Spleen (tissue), 7 donors: ENCODE measurements around the gene EXOSC7.

ENCODE experiments used
- POLR2AphosphoS5 ChIP-seq, 3 donors: sonication (generic); formaldehyde crosslinking; IDR thresholded peaks; one replicate each; pipeline ENCODE4 v1.5.1; 2017; ENCODE audit warnings: antibody characterized with exemption in 3 of 3
- TF ChIP-seq, protein P1 (sequence below), 11 experiments: fragments of 200-600 bp in 7 of 11; fragments of 450-650 bp in 4 of 11; sonication (generic) in 4 of 11; IDR thresholded peaks in 8 of 11; conservative IDR thresholded peaks in 3 of 11; 1 replicate in 7 of 11; 2 replicates in 4 of 11; pipeline versions ENCODE4 v1.4.0 to v1.8.0; 2016 to 2021; ENCODE audit warnings: antibody characterized with exemption in 11 of 11, inconsistent platforms in 4 of 11, mild to moderate bottlenecking in 1 of 11
- donor health status: DM: no; HTN: no; CAD: no; lungs with moderate emphysema.
- donor health status: DM: no; HTN: no; CAD: no.
- donor health status: DM: no; HTN: no; CAD: no.

- TF ChIP-seq POLR2AphosphoS5 (IDR thresholded peaks at IDR 0.05): no peak
- TF ChIP-seq, protein P1, sequence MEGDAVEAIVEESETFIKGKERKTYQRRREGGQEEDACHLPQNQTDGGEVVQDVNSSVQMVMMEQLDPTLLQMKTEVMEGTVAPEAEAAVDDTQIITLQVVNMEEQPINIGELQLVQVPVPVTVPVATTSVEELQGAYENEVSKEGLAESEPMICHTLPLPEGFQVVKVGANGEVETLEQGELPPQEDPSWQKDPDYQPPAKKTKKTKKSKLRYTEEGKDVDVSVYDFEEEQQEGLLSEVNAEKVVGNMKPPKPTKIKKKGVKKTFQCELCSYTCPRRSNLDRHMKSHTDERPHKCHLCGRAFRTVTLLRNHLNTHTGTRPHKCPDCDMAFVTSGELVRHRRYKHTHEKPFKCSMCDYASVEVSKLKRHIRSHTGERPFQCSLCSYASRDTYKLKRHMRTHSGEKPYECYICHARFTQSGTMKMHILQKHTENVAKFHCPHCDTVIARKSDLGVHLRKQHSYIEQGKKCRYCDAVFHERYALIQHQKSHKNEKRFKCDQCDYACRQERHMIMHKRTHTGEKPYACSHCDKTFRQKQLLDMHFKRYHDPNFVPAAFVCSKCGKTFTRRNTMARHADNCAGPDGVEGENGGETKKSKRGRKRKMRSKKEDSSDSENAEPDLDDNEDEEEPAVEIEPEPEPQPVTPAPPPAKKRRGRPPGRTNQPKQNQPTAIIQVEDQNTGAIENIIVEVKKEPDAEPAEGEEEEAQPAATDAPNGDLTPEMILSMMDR (IDR thresholded peaks at IDR 0.05 in 8 of 11, conservative IDR thresholded peaks at IDR 0.05 in 3 of 11): no peak
Measured at GRCh38 chr3:45059132-45059531, 83.1 kb downstream of the EXOSC7 start.
